NCI-H345 treated with DMSO at 0.1 percent for 48 hours (cell line): ENCODE measurements around the gene FAM193B.

ENCODE experiments used
- DNase-seq: peaks from one replicate; lab custom pipeline; 2025; ENCODE audit not compliant: unreplicated experiment; lab: John Stamatoyannopoulos, UW

FAM193B gene

GRCh38 chr5:177554474-177555111, at the start of gene FAM193B:
Gene FAM193B (minus strand): TSS chr5:177554563. CDS start chr5:177554458, 105 bp downstream.
- peak; percentile 82 for DNase-seq

DNA sequence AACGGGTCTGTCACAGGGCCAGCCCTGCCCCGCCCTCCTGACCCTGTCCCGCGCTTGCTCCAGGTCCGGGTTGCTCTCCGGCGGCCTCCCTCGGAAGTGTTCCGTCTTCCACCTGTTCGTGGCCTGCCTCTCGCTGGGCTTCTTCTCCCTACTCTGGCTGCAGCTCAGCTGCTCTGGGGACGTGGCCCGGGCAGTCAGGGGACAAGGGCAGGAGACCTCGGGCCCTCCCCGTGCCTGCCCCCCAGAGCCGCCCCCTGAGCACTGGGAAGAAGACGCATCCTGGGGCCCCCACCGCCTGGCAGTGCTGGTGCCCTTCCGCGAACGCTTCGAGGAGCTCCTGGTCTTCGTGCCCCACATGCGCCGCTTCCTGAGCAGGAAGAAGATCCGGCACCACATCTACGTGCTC, 49.8 kb upstream of the FAM193B start:
- no peak for DNase-seq

- no peak for DNase-seq
Observed at GRCh38 chr5:177603631-177604030, 49.3 kb upstream of the FAM193B start.

DNA sequence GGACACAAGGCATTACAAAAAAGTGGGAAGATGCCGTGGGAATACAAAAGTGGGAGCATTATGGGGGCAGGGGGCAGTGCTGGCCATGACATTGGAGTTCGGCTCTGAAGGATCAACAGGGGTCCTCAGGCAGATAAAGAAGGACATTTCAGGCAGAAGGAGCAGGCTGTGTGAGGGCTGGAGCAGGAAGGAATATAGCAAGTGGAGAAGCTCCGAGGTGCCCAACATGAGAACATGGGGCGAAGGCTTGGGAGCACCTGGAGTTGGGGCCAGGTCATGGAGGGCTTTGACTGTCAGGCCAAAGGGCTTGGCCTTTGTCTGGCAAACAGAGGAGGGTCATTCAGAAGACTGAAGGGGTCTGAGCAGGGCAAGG, 48.1 kb upstream of the FAM193B start:
- no peak for DNase-seq

- DNase-seq, result no peak
Observed at GRCh38 chr5:177601577-177602457, 47.5 kb upstream of the FAM193B start.

DNA sequence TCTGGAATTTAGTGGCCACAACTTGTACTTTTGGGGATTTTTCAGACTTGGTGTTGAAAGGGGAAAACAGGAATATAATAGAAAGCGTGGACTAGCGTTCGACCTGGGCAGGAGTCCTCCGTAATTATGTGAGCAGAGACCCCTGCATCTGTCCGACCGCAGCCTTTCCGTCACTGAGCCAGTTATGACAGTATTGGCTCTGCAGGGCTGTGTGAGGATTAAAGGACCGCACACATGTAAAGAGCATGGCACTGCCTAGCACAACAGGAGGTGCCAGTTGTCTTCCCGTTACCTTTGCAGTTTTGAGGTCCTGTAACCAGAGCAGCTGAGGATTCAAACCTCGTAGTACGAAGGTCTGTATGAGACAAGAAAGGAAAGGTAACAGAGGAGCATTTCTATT, 46.8 kb upstream of the FAM193B start:
- no peak for DNase-seq

DNA sequence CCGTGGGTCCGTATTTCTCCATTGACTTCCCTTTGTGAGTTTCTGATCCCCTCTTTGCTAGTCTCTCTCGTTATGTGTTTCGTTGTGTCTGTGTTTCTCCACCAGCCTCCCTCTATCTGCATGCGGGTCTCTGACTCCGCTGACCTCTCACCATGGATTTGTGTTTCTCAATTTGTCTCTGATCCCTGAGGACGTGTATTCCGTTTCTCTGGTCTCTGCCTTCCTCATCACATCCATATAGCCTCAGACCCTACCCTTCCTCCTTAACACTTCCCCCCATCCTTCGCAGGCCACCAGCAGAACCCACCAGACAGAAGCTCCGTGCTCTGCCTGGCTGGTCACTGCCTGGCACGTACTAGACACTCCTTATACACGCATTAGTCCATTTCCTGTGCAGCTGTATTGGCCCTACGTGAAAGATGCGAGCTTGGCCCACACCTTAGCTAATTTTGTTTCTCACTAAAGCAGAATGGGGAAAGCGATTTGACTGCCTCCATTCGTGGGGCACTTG, 46.2 kb upstream of the FAM193B start:
- no peak for DNase-seq

- DNase-seq, result peak; percentile 65
Observed at GRCh38 chr5:177599731-177600507, 45.6 kb upstream of the FAM193B start, which contains the start of gene B4GALT7. Gene B4GALT7 (plus strand): TSS chr5:177600132. CDS start chr5:177600211, 79 bp downstream.

DNA sequence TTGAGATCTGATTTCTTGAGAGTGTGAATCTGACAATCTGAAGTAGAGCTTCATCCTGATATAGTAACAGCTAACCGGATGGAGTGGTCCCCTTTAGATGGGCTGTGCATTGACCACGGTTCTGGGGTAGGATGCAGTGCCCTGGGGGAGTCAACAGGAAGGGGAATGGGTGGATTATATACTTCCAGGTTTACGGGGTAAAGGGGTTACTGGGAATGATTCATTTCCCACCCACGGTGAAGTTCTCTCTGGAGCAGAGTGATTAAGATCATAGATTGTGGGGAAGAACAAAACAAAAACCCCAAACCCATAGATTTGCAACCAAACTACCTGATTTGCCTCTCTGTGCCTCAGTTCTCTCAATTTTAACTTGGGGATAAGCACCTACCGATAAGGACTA, 44.1 kb upstream of the FAM193B start:
- DNase-seq, result no peak

GRCh38 chr5:177596775-177597238, 42.4 kb upstream of the FAM193B start:
- DNase-seq, result no peak

DNA sequence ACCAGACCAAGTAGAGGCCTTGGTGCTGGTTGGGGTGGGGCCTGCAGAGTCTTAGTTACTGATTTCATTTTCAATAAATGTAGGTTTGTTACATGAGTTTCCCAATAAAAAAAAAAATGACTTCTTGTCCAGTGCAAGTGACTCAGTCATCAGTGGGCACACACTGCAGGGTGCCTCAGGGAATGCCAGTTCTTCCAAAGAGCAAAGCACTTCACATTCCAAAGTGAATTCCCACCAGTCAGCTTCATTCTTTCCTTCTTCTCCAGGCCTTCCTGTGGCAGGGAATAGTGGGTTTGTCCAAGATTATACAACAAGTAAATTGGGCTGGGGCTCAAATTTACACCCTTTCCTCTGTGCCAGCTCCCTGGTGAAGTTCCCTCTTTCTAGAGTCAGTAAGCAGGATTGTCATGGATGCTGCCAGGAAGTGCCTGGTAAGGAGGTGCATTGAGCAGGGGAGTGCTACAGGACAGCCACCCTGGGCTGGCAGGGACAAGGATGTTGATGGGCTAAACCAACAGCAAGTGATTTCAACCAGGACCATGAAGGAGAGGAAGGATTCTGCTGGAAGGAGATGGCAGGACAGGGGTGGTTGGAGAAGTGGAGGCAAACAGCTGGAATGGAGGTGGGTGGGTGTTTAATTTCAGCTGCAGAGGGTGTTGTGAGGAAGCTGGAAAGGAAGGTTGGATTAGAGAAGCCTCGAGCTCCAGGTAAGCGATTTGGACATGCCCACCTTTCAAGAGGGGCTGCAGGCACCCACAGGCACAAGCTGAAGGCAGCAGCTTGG, 41.8 kb upstream of the FAM193B start:
- no peak for DNase-seq

- no peak for DNase-seq
Observed at GRCh38 chr5:177595026-177595585, 40.7 kb upstream of the FAM193B start.

GRCh38 chr5:177594071-177594470, 39.7 kb upstream of the FAM193B start:
- no peak for DNase-seq

GRCh38 chr5:177593511-177593910, 39.1 kb upstream of the FAM193B start:
- DNase-seq, result no peak

DNA sequence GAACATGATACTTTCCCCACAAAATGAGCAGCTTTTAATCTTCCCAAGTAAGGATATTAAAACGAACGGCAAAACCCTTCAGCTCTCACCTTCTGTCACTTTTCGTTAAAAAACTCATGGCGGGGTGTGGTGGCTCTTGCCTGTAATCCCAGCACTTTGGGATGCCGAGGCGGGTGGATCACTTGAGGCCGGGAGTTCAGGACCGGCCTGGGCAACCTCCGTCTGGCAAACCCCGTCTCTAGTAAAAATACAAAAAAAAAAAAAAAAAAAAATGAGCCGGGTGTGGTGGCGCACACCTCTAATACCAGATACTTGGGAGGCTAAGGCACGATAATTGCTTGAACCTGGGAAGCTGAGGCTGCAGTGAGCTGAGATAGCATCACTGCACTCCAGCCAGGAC, 38.5 kb upstream of the FAM193B start:
- no peak for DNase-seq

DNA sequence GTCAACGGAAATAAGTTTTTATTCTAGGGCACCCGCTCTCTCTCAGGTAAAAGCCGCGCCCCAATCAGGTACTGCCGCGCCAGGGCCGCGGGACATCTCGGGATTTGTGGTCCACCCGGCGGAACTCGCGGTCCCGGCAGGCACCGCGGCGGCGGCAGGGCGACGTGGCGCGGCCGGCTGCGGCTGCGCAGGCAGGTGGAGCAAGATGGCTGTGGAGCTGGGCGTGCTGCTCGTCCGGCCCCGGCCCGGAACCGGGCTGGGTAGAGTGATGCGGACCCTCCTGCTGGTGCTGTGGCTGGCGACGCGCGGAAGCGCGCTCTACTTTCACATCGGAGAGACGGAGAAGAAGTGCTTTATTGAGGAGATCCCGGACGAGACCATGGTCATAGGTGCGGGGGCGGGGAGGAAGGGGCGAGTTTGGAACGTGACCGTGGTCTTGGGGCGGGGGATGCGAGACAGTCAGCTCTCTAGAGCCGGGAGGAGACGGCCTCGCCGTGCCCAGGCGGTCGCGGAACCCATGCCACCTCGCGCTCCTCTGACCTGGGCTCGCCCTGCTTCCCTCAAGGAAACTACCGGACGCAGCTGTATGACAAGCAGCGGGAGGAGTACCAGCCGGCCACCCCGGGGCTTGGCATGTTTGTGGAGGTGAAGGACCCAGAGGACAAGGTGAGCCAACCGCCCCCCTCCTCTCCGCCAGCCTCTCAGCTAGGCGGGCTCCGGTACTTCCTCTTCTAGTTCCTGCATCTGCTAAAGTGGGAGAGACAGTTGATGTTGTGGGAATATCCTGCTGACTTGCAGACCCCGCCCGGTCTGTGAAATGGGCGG, 37.9 kb upstream of the FAM193B start, which contains the start of gene TMED9:
TMED9 (plus strand) TSS at position 194 of the 825 bp plus-strand sequence; CDS start at position 206, 12 bp downstream.
- peak; percentile 90 for DNase-seq

GRCh38 chr5:177591690-177592009, 37.3 kb upstream of the FAM193B start:
- DNase-seq, result no peak

- DNase-seq, result no peak
Observed at GRCh38 chr5:177590406-177590805, 36.0 kb upstream of the FAM193B start.

DNA sequence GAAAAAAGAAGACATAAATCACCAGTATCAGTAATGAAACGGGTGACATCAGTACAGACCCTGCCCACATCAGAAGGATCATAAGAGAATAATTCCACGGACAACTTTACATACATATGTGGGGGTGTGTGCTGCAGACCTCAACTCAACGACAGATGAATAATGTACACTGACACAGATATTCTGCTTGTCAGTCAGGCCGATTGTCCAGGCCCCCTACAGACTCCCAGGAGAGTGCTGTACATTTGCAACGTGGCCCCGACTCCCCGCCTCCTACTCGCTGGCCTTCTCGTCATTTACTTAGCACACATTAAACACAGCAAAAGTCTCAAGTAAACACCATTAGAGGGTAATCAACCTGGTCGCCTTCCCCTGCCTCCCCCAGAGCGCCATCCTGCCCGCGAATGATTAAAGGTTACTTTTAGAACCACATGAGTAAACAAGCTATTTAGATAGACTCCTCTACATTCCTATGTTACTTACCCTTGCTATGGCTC, 34.1 kb upstream of the FAM193B start:
- no peak for DNase-seq
